ENCODE measurements around the gene PTPRD.

DNA sequence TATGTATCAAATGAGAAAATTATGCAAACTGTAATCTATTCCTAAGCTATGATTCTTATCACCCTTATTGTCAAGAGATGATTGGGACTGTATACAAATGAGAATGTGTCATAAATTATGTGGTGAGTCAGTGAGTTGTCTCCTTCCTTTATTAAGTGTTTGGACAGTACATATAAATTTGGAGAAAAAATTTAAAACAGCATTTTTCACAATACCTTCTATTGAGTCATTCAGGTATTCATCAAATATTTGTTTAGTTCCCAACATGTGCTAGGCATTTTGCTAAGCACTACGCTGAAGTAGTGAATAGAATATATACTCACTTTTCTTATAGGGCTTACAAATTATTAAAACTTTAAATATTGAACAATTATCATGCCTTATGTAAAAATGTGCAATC, 36.3 kb upstream of the PTPRD start:
- TF ChIP-seq POLR2AphosphoS5 (IDR thresholded peaks at IDR 0.05; ENCODE audit: low read depth, low read length) (no peak), TAF1 (IDR thresholded peaks at IDR 0.05; ENCODE audit: borderline replicate concordance, low read depth, low read length) (no peak), POLR2A (IDR thresholded peaks at IDR 0.05; ENCODE audit: low read depth, low read length) (no peak)

All from GM12892 (cell line).